CD8-positive, alpha-beta memory T cell (primary cell): ENCODE measurements around the gene TIMM29. TPM values are rescaled to one million over a fixed set of nuclear protein-coding genes. Genes with fewer than 3 reads are reported as not detected.

Experiments used
- CTCF ChIA-PET: fragments of 350-600 bp; sonication (Branson Sonifier 250); formaldehyde crosslinking; loops from one replicate; lab custom pipeline; 2021; ENCODE audit warnings: antibody characterized with exemption; lab: Charles Lee
- POLR2A ChIA-PET: fragments of 350-600 bp; sonication (Branson Sonifier 250); formaldehyde crosslinking; loops from one replicate; lab custom pipeline; 2021; ENCODE audit warnings: antibody characterized with exemption; lab: Charles Lee
- DNase-seq, 5 donors: peaks; one replicate each; pipeline versions ENCODE4 v3.0.0 to v3.0.0-alpha.2; 2020 to 2022; ENCODE audit warnings: mixed read lengths in 1 of 5
- H3K27ac ChIP-seq: one replicate; pipeline ENCODE4 v1.7.0; 2013; ENCODE audit warnings: low read depth, mild to moderate bottlenecking, low read length, moderate library complexity
- H3K27me3 ChIP-seq: 2 replicates; pipeline ENCODE4 v1.7.0; 2013; ENCODE audit warnings: low read length, mild to moderate bottlenecking; ENCODE audit not compliant: insufficient read depth, poor library complexity, severe bottlenecking
- H3K36me3 ChIP-seq: 2 replicates; pipeline ENCODE4 v1.7.0; 2013; ENCODE audit warnings: mild to moderate bottlenecking, low read length, moderate library complexity; ENCODE audit not compliant: insufficient read depth
- H3K4me1 ChIP-seq: 2 replicates; pipeline ENCODE4 v1.7.0; 2013; ENCODE audit warnings: mild to moderate bottlenecking, low read length, moderate library complexity; ENCODE audit not compliant: insufficient read depth
- H3K4me3 ChIP-seq: 2 replicates; pipeline ENCODE4 v1.7.0; 2013; ENCODE audit warnings: mild to moderate bottlenecking, low read length
- H3K9me3 ChIP-seq: 2 replicates; pipeline ENCODE4 v1.7.0; 2013; ENCODE audit warnings: mild to moderate bottlenecking, low read length
- H3K27ac Mint-ChIP-seq, 8 donors: one replicate each; pipeline ENCODE4 v1.8.0; 2020 to 2021; ENCODE audit warnings: mixed read lengths in 8 of 8, mild to moderate bottlenecking in 6 of 8, inconsistent platforms in 3 of 8, moderate library complexity in 3 of 8
- H3K27me3 Mint-ChIP-seq, 2 donors: one replicate each; pipeline ENCODE4 v1.8.0; 2020 to 2021; ENCODE audit warnings: mixed read lengths in 2 of 2, mild to moderate bottlenecking in 1 of 2, moderate library complexity in 1 of 2
- H3K36me3 Mint-ChIP-seq, 3 donors: one replicate each; pipeline ENCODE4 v1.8.0; 2020 to 2021; ENCODE audit warnings: mixed read lengths in 3 of 3, inconsistent platforms in 1 of 3, mild to moderate bottlenecking in 1 of 3
- H3K4me1 Mint-ChIP-seq, 3 donors: one replicate each; pipeline ENCODE4 v1.8.0; 2020 to 2021; ENCODE audit warnings: mixed read lengths in 3 of 3, inconsistent platforms in 1 of 3, mild to moderate bottlenecking in 1 of 3
- H3K4me3 Mint-ChIP-seq, 7 donors: one replicate each; pipeline ENCODE4 v1.8.0; 2020 to 2021; ENCODE audit warnings: mixed read lengths in 7 of 7, mild to moderate bottlenecking in 6 of 7, moderate library complexity in 4 of 7, inconsistent platforms in 2 of 7
- H3K9me3 Mint-ChIP-seq, 5 donors: one replicate each; pipeline ENCODE4 v1.8.0; 2020 to 2022; ENCODE audit warnings: mixed read lengths in 5 of 5, mild to moderate bottlenecking in 3 of 5, moderate library complexity in 2 of 5, inconsistent platforms in 1 of 5
- polyA plus RNA-seq: library from polyadenylated mRNA; unstranded; fragments of 300-500 nt; fragmentation: Illumina TruSeq; gene quantifications from one replicate; pipeline ENCODE4 v1.2.3, GENCODE V29; 2021
- total RNA-seq, 2 experiments: library from RNA; stranded (reverse); gene quantifications; one replicate each; pipeline ENCODE4 v1.2.3, GENCODE V29; 2021

The TIMM29 gene
- total and polyA plus RNA-seq, 3 experiments from 2014 or later: 22.3 to 36.6 (median 27.0) TPM

- peaks cover 0 to 2% (median 2%) of the 10 kb centered on the region in 3 donors for H3K36me3 Mint-ChIP-seq
- no peaks in the 10 kb centered on the region for H3K9me3 Mint-ChIP-seq
- H3K4me1 Mint-ChIP-seq: peaks cover 34 to 62% (median 42%) of the 10 kb centered on the region in 3 donors
- no peaks in the 10 kb centered on the region for H3K27me3 ChIP-seq
- ChIA-PET CTCF (no interaction called here), POLR2A (no interaction called here)
- H3K27me3 Mint-ChIP-seq: no peaks in the 10 kb centered on the region
- no peaks in the 10 kb centered on the region for H3K9me3 ChIP-seq
- no peak overlapping the region for H3K4me3 Mint-ChIP-seq
- no peak overlapping the region for H3K4me3 ChIP-seq
- no peak overlapping the region for H3K27ac ChIP-seq
- DNase-seq: no peak
- H3K36me3 ChIP-seq: no peaks in the 10 kb centered on the region
- H3K27ac Mint-ChIP-seq: peak overlapping the region in 5 of 8 donors; percentile 19 to 64 (median 42)
- peaks cover 16% of the 10 kb centered on the region for H3K4me1 ChIP-seq
Observed at GRCh38 chr19:10968527-10969135, 40.0 kb downstream of the TIMM29 start.

GRCh38 chr19:10971107-10971726, 42.6 kb downstream of the TIMM29 start:
- Mint-ChIP-seq H3K4me1 (peaks cover 28 to 58% (median 35%) of the 10 kb centered on the region in 3 donors), H3K9me3 (no peaks in the 10 kb centered on the region), H3K27ac (peak overlapping the region in 2 of 8 donors; percentile 11 to 36), H3K36me3 (peaks cover 0 to 3% (median 3%) of the 10 kb centered on the region in 3 donors), H3K27me3 (no peaks in the 10 kb centered on the region), H3K4me3 (no peak overlapping the region)
- H3K4me3 ChIP-seq: no peak overlapping the region
- H3K9me3 ChIP-seq: no peaks in the 10 kb centered on the region
- ChIA-PET POLR2A (no interaction called here), CTCF (interaction anchor here (0.6 to 1.4 kb wide), 2 partner anchors 23 to 29 kb away, joined by 4 read pairs; no protein-coding TSS in a partner anchor)
- DNase-seq: no peak
- H3K27me3 ChIP-seq: no peaks in the 10 kb centered on the region
- H3K27ac ChIP-seq: no peak overlapping the region
- H3K36me3 ChIP-seq: no peaks in the 10 kb centered on the region
- H3K4me1 ChIP-seq: peaks cover 14% of the 10 kb centered on the region

DNA sequence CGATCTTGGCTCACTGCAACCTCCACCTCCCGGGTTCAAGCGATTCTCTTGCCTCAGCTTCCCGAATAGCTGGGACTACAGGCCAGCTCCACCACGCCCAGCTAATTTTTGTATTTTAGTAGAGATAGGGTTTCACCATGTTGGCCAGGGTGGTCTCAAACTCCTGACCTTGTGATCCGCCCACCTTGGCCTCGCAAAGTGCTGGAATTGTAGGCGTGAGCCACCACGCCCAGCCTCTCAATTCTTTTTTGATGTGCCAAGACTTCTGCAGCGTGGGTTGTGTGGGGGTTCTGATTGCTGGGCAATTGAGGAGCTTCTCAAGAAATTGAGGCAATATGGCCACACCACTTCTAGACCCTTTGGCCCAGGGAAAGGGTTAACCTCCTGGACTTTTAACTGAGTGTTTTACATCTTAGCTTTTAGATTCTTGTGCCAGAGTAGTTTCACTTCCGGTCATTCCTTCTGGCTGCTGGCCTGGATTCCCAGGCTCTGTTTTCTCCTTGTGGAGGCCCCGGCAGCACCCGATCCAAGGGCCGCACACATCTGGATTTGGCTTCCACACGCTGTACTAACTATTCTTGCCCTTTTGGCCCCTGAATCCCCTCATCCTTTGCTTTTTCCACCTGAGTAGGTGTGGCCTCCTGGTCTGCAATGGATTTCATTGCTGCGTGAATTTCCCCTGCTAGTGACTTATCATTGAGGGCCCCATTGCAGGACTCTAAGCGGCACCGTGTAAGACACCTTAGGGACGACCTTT, 46.9 kb downstream of the TIMM29 start:
- ChIA-PET CTCF (no interaction called here), POLR2A (no interaction called here)
- no peaks in the 10 kb centered on the region for H3K9me3 ChIP-seq
- no peak overlapping the region for H3K4me3 ChIP-seq
- Mint-ChIP-seq H3K9me3 (no peaks in the 10 kb centered on the region), H3K4me3 (no peak overlapping the region), H3K27ac (peak overlapping the region in 1 of 8 donors; percentile 40), H3K27me3 (no peaks in the 10 kb centered on the region), H3K36me3 (peaks cover 0 to 11% (median 7%) of the 10 kb centered on the region in 3 donors), H3K4me1 (peaks cover 28 to 60% (median 38%) of the 10 kb centered on the region in 3 donors)
- H3K27me3 ChIP-seq: no peaks in the 10 kb centered on the region
- H3K4me1 ChIP-seq: peaks cover 9% of the 10 kb centered on the region
- no peak overlapping the region for H3K27ac ChIP-seq
- H3K36me3 ChIP-seq: no peaks in the 10 kb centered on the region
- no peak for DNase-seq

- no peaks in the 10 kb centered on the region for H3K36me3 ChIP-seq
- H3K36me3 Mint-ChIP-seq: peaks cover 0 to 13% (median 7%) of the 10 kb centered on the region in 3 donors
- no peaks in the 10 kb centered on the region for H3K27me3 Mint-ChIP-seq
- peak overlapping the region in 3 of 8 donors; percentile 40 to 78 (median 68) for H3K27ac Mint-ChIP-seq
- H3K9me3 ChIP-seq: no peaks in the 10 kb centered on the region
- CTCF ChIA-PET: no interaction called here
- POLR2A ChIA-PET: interaction anchor here (0.7 kb wide), 1 partner anchor 407 kb away, joined by 6 read pairs; no protein-coding TSS in a partner anchor
- no peaks in the 10 kb centered on the region for H3K9me3 Mint-ChIP-seq
- peaks cover 23 to 55% (median 33%) of the 10 kb centered on the region in 3 donors for H3K4me1 Mint-ChIP-seq
- no peak overlapping the region for H3K4me3 Mint-ChIP-seq
- no peak overlapping the region for H3K27ac ChIP-seq
- no peak for DNase-seq
- H3K27me3 ChIP-seq: no peaks in the 10 kb centered on the region
- H3K4me3 ChIP-seq: no peak overlapping the region
- H3K4me1 ChIP-seq: peaks cover 9% of the 10 kb centered on the region
Observed at GRCh38 chr19:10976131-10976892, 47.7 kb downstream of the TIMM29 start.

- CTCF ChIA-PET: no interaction called here
- no peak overlapping the region for H3K27ac ChIP-seq
Observed at GRCh38 chr19:10977742-10978092, 49.1 kb downstream of the TIMM29 start.

More at GRCh38 chr19:10977742-10978092, 49.1 kb downstream of the TIMM29 start:
- Histone ChIP-seq H3K27me3 (no peaks in the 10 kb centered on the region), H3K4me3 (no peak overlapping the region), H3K9me3 (no peaks in the 10 kb centered on the region), H3K4me1 (peaks cover 9% of the 10 kb centered on the region), H3K36me3 (no peaks in the 10 kb centered on the region)
- Mint-ChIP-seq H3K36me3 (peaks cover 0 to 17% (median 6%) of the 10 kb centered on the region in 3 donors), H3K4me1 (peaks cover 24 to 51% (median 28%) of the 10 kb centered on the region in 3 donors), H3K27ac (peak overlapping the region in 2 of 8 donors; percentile 15 to 55), H3K4me3 (no peak overlapping the region), H3K27me3 (no peaks in the 10 kb centered on the region), H3K9me3 (no peaks in the 10 kb centered on the region)
- no peak for DNase-seq
- POLR2A ChIA-PET: no interaction called here

Other genes with a start within 250 kb of the TIMM29 start
- 10 to 100 TPM; 76.1 to 80.1 TPM for gene QTRT1, start 227.4 kb upstream of the TIMM29 start, total RNA-seq
- 32.2 TPM for gene QTRT1, start 227.4 kb upstream of the TIMM29 start, polyA plus RNA-seq
- gene DNM2, start 210.7 kb upstream of the TIMM29 start, total RNA-seq: 100 to 1,000 TPM; 154 to 165 TPM
- gene DNM2, start 210.7 kb upstream of the TIMM29 start, polyA plus RNA-seq: 105 TPM
- gene TMED1, start 92.6 kb upstream of the TIMM29 start, total RNA-seq: 10 to 100 TPM; 15.7 to 16.6 TPM
- gene TMED1, start 92.6 kb upstream of the TIMM29 start, polyA plus RNA-seq: 29.9 TPM
- gene C19orf38, start 80.4 kb upstream of the TIMM29 start, total RNA-seq: under 1 TPM; 0.44 to 0.48 TPM
- gene C19orf38, start 80.4 kb upstream of the TIMM29 start, polyA plus RNA-seq: not detected
- 10 to 100 TPM; 69.2 to 71.3 TPM for gene CARM1, start 57.3 kb upstream of the TIMM29 start, total RNA-seq
- gene CARM1, start 57.3 kb upstream of the TIMM29 start, polyA plus RNA-seq: 0.51 TPM
- 10 to 100 TPM; 25.5 to 33.7 TPM for gene YIPF2, start 172 bp upstream of the TIMM29 start, total RNA-seq
- 15.9 TPM for gene YIPF2, start 172 bp upstream of the TIMM29 start, polyA plus RNA-seq
- 100 to 1,000 TPM; 116 to 123 TPM for gene SMARCA4, start 32.2 kb downstream of the TIMM29 start, total RNA-seq
- 38.7 TPM for gene SMARCA4, start 32.2 kb downstream of the TIMM29 start, polyA plus RNA-seq
- 10 to 100 TPM; 27.7 to 35.1 TPM for gene LDLR, start 160.7 kb downstream of the TIMM29 start, total RNA-seq
- gene LDLR, start 160.7 kb downstream of the TIMM29 start, polyA plus RNA-seq: 8.2 TPM
- 10 to 100 TPM; 35.3 to 37.2 TPM for gene SPC24, start 227.0 kb downstream of the TIMM29 start, total RNA-seq
- not detected for gene SPC24, start 227.0 kb downstream of the TIMM29 start, polyA plus RNA-seq